Activated CD8-positive, alpha-beta T cell treated with anti-CD3 and anti-CD28 coated beads, Interleukin-2, amount 10 ng/mL, durations not matched to agents 7 days and 5 days (primary cell): ENCODE data around the gene UNC80. TPM values are rescaled to one million over a fixed set of nuclear protein-coding genes. Genes with fewer than 3 reads are reported as not detected.

Experiments used
- ATAC-seq: fragments of 150-1000 bp; cut with Tn5 transposase; one replicate; pipeline ENCODE4 v1.10.0; 2021; ENCODE audit warnings: moderate library complexity
- CTCF ChIA-PET: fragments of 350-600 bp; sonication (Branson Sonifier 250); formaldehyde crosslinking; loops from one replicate; lab custom pipeline; 2021; ENCODE audit warnings: antibody characterized with exemption; lab: Charles Lee
- POLR2A ChIA-PET: fragments of 350-600 bp; sonication (Branson Sonifier 250); formaldehyde crosslinking; loops from one replicate; lab custom pipeline; 2021; ENCODE audit warnings: antibody characterized with exemption; lab: Charles Lee
- DNase-seq: peaks from one replicate; pipeline ENCODE4 v3.0.0-alpha.2; 2020
- H3K27ac Mint-ChIP-seq: one replicate; pipeline ENCODE4 v1.8.0; 2021; ENCODE audit warnings: mild to moderate bottlenecking, mixed read lengths
- H3K27me3 Mint-ChIP-seq: one replicate; pipeline ENCODE4 v1.8.0; 2021; ENCODE audit warnings: low read depth, mixed read lengths
- H3K36me3 Mint-ChIP-seq: one replicate; pipeline ENCODE4 v1.8.0; 2021; ENCODE audit warnings: low read depth, mixed read lengths
- H3K4me1 Mint-ChIP-seq: one replicate; pipeline ENCODE4 v1.8.0; 2021; ENCODE audit warnings: low read depth, mixed read lengths
- H3K4me3 Mint-ChIP-seq: one replicate; pipeline ENCODE4 v1.8.0; 2021; ENCODE audit warnings: mild to moderate bottlenecking, mixed read lengths
- H3K9me3 Mint-ChIP-seq: one replicate; pipeline ENCODE4 v1.8.0; 2022; ENCODE audit warnings: mixed read lengths; ENCODE audit not compliant: insufficient read depth
- total RNA-seq, 2 experiments: library from RNA; stranded (reverse); gene quantifications; one replicate each; pipeline ENCODE4 v1.2.3, GENCODE V29; 2021

The UNC80 gene
- total RNA-seq, 2 experiments from 2014 or later, result not detected

DNA sequence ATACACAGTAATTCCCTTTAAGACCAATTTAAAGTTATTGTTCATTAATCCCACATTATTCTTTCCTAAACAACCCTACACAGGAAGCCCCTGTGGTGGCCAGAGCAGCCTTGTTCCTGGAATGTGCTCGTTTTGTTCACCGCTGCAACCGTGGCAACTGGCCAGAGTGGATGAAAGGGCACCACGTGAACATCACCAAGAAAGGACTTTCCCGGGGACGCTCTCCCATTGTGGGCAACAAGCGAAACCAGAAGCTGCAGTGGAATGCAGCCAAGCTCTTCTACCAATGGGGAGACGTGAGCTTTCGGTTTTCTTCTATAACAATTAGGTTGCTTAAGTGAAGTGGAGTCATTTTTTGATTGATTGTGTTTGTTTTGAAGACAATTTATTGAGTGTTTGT lies 101.0 kb downstream of the UNC80 start:
- DNase-seq (no peak), ATAC-seq (no peak)
- no peak overlapping the region for H3K27ac Mint-ChIP-seq
- H3K9me3 Mint-ChIP-seq, result no peaks in the 10 kb centered on the region
- no peaks in the 10 kb centered on the region for H3K36me3 Mint-ChIP-seq
- no peaks in the 10 kb centered on the region for H3K27me3 Mint-ChIP-seq
- CTCF ChIA-PET, result no interaction called here
- no peaks in the 10 kb centered on the region for H3K4me1 Mint-ChIP-seq
- POLR2A ChIA-PET, result no interaction called here
- no peak overlapping the region for H3K4me3 Mint-ChIP-seq

DNA sequence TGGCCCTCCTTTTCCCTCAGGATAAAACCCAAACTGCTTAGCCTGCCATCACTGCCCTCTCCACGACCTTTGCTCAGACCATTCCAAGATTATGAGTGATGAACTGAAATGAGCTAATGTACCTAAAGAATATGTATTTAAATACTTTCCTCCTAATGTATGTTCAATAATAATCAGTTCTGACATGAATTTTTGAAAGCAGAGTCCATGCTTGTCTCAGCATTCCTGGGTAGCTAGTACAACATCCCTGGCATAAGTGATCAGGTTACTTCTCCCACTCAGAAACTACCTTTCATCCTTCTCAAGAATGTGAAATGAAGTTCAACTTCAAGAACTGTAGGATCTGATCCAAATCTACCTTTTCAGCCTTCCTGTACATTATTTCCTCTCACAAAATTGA lies 103.6 kb downstream of the UNC80 start:
- no peaks in the 10 kb centered on the region for H3K36me3 Mint-ChIP-seq
- no peak overlapping the region for H3K27ac Mint-ChIP-seq
- DNase-seq (no peak), ATAC-seq (no peak)
- POLR2A ChIA-PET, result no interaction called here
- no peak overlapping the region for H3K4me3 Mint-ChIP-seq
- no peaks in the 10 kb centered on the region for H3K27me3 Mint-ChIP-seq
- CTCF ChIA-PET, result no interaction called here
- H3K4me1 Mint-ChIP-seq, result no peaks in the 10 kb centered on the region
- H3K9me3 Mint-ChIP-seq, result no peaks in the 10 kb centered on the region

DNA sequence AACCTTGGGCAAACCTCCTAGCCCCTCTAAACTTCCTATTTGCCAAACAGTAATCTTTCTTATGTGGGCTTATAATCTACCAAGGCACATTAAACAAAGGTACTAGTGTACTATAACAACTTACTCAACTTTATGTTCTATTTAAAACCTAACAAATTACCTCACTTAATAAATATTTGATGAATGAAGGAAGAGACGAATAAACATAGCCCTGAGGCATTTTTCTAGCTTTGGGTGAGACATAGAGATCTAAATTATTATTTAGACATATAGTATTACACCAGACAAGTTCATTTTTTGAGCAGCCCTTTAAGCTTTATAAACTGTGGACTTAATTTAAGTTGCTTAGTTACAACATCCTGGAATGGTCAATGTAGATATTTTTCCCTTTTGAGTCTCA lies 104.6 kb downstream of the UNC80 start:
- Mint-ChIP-seq H3K4me1 (no peaks in the 10 kb centered on the region), H3K4me3 (no peak overlapping the region), H3K27me3 (no peaks in the 10 kb centered on the region), H3K9me3 (no peaks in the 10 kb centered on the region), H3K27ac (no peak overlapping the region), H3K36me3 (no peaks in the 10 kb centered on the region)
- ATAC-seq (no peak), DNase-seq (no peak)
- CTCF ChIA-PET, result no interaction called here
- POLR2A ChIA-PET, result no interaction called here

DNA sequence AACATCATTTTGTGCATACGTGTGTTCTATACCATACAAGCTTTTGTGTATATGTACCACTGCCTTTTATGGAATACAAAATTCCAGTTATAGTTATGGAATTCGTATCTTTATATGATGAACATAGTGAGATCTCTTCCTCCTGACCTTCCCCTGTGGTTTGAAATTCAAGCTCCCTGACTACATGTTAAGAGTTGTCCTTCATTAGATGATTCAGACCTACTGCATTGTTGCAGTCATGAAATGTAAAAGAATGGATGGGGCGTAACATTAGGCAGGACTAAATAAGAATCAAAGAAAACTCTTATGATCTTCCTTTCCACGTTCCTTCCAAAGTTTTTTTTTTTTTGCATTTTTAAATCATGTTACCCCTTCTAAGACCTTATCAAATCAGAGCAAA lies 107.1 kb downstream of the UNC80 start:
- Mint-ChIP-seq H3K9me3 (no peaks in the 10 kb centered on the region), H3K4me1 (no peaks in the 10 kb centered on the region), H3K4me3 (no peak overlapping the region), H3K27me3 (no peaks in the 10 kb centered on the region), H3K27ac (no peak overlapping the region), H3K36me3 (no peaks in the 10 kb centered on the region)
- no peak for ATAC-seq
- CTCF ChIA-PET, result no interaction called here
- POLR2A ChIA-PET, result no interaction called here
- DNase-seq, result no peak

DNA sequence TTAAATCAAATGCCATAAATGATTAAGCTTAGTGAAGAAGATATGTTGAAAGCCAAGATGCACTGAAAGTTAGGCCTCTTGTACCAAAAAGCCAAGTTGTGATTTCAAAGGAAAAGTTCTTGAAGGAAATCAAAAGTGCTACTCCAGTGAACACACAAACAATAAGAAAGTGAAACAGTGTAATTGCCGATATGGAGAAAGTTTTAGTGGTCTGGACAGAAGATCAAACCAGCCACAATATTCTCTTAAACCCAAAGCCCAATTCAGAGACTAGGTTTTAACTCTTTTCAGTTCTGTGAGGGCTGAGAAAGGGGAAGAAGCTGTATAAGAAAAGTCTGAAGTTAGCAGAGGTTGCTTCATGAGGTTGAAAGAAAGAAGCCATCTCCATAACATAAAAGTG lies 129.0 kb downstream of the UNC80 start:
- ChIA-PET CTCF (no interaction called here), POLR2A (no interaction called here)
- no peaks in the 10 kb centered on the region for H3K4me1 Mint-ChIP-seq
- ATAC-seq (no peak), DNase-seq (no peak)
- no peaks in the 10 kb centered on the region for H3K36me3 Mint-ChIP-seq
- H3K27me3 Mint-ChIP-seq, result no peaks in the 10 kb centered on the region
- H3K9me3 Mint-ChIP-seq, result no peaks in the 10 kb centered on the region
- no peak overlapping the region for H3K27ac Mint-ChIP-seq
- no peak overlapping the region for H3K4me3 Mint-ChIP-seq

DNA sequence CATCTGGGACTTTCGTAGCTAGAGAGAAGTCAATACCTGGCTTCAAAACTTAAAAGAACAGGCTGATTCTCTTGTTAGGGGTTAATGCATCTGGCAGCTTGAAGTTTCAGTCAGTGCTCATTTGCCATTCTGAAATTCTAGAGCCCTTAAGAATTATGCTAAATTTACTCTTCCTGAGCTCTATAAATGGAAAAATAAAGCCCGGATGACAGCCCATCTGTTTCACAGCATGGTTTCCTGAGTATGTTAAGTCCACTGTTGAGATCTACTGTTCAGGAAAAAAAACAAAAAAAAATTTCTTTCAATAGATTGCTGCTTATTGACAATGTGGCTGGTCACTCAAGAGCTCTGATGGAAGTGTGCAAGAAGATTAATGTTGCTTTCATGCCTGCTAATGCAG lies 129.5 kb downstream of the UNC80 start:
- Mint-ChIP-seq H3K4me3 (no peak overlapping the region), H3K36me3 (no peaks in the 10 kb centered on the region), H3K27ac (no peak overlapping the region), H3K9me3 (no peaks in the 10 kb centered on the region), H3K27me3 (no peaks in the 10 kb centered on the region), H3K4me1 (no peaks in the 10 kb centered on the region)
- DNase-seq (no peak), ATAC-seq (no peak)
- ChIA-PET POLR2A (no interaction called here), CTCF (no interaction called here)

DNA sequence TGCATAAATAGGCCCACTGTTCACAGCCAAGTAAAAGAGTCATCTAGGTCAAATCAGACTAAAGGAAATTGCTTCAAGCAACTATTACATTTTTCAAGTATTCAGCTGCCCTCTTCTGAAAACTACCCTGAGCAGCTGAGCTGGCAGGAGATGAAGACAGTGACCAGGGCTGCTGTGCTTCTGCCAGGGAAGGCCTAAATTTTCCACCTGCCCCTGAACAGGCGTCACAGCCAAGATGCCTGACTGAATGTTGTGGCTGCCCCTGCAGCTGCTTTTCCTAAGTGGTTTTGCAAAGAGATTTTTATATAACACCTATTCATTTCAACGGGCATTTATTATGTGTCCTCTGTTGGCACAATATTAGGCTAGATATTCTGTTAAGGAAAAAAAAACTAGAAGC lies 134.1 kb downstream of the UNC80 start:
- ATAC-seq (no peak), DNase-seq (no peak)
- Mint-ChIP-seq H3K4me3 (no peak overlapping the region), H3K36me3 (no peaks in the 10 kb centered on the region), H3K4me1 (no peaks in the 10 kb centered on the region), H3K27ac (no peak overlapping the region), H3K27me3 (no peaks in the 10 kb centered on the region), H3K9me3 (no peaks in the 10 kb centered on the region)
- ChIA-PET CTCF (no interaction called here), POLR2A (no interaction called here)

DNA sequence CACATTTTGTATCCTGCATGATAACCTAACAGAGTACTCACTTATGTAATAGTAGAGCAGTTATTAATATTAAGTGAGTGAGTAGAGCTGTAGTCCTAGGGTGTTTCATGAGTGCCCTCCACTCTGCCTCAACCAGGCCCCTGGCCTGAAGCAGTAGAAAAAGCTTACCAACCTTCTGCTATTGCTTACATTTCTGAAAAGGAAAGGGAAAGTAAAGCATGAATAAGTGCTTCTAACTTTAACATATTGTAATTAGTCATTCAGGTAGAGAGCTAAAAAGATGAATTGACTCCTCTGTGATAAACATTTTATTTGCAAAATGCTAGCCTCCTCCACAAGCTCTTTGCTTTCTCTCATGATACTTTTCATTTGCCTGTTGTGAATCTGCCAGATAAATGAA lies 136.1 kb downstream of the UNC80 start:
- POLR2A ChIA-PET, result no interaction called here
- H3K4me1 Mint-ChIP-seq, result no peaks in the 10 kb centered on the region

DNA sequence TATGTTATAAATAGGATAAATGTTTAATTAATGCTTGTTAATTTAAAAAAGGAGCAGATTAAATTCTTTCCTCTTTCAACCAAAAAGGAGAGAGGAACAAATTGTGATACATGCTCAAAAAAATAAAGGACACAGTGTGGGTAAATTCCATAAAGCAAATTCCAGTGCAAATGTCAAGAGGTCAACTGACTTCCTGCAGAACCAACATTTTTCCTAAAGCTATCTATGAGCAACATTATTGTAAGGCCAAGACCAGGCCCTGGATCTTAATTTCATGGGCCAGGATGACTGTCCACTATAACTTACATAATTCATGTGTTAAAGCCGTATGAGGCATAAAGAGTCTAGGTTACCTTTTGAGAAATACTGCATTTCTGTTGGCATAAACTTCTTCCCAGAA lies 136.9 kb downstream of the UNC80 start:
- Mint-ChIP-seq H3K4me1 (no peaks in the 10 kb centered on the region), H3K27me3 (no peaks in the 10 kb centered on the region), H3K4me3 (no peak overlapping the region), H3K27ac (no peak overlapping the region), H3K36me3 (no peaks in the 10 kb centered on the region), H3K9me3 (no peaks in the 10 kb centered on the region)
- ChIA-PET CTCF (no interaction called here), POLR2A (no interaction called here)
- no peak for DNase-seq
- ATAC-seq, result no peak

More for the DNA sequence above, 136.1 kb downstream of the UNC80 start:
- Mint-ChIP-seq H3K4me3 (no peak overlapping the region), H3K36me3 (no peaks in the 10 kb centered on the region), H3K27me3 (no peaks in the 10 kb centered on the region), H3K9me3 (no peaks in the 10 kb centered on the region), H3K27ac (no peak overlapping the region)
- CTCF ChIA-PET, result no interaction called here
- DNase-seq (no peak), ATAC-seq (no peak)

DNA sequence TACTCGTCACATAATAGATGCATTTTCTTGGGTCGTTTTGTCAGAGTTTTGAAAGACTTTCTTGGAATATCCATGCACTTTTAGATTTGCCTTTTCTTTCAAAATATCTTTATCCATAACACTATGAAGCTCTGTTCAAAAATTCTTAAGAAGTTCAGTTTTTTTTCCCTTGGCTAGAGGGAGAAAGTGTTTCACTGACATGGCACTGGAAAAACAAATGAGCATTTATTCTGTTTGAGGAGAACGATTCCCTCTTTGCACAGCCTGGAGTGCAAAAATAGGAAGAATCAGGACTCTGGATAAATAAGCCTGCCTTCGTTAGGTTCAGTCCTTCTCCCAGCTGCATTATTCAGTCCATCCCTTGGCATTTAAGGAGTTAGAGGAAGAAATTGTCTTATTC lies 139.9 kb downstream of the UNC80 start:
- Mint-ChIP-seq H3K27ac (no peak overlapping the region), H3K4me3 (no peak overlapping the region), H3K27me3 (no peaks in the 10 kb centered on the region), H3K4me1 (no peaks in the 10 kb centered on the region), H3K36me3 (no peaks in the 10 kb centered on the region), H3K9me3 (no peaks in the 10 kb centered on the region)
- ChIA-PET CTCF (no interaction called here), POLR2A (no interaction called here)
- ATAC-seq, result no peak
- DNase-seq, result no peak

DNA sequence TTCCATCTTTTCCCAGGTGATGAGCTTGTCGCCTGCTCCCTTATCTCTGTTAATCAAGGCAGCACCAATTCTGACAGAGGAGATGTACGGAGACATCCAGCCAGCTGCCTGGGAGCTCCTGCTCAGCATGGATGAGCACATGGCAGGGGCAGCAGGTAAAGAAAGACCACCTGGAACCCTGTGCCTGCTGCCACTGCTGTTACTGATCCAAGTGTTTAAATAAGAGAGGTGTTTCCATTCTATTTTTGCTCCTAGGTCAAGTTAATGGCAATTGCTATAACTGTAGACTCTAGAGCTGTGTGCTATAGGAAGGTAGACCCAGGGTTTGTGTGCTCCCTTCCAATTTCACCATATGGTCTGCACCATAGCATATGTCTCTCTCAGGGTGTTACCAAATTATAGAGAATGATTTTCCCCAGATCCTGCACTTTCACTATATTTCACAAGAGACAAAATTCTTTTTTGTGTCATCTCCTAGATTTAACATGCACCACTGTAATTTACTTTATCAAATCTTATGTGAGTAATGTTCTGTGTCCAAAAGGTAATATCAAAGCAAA lies 142.2 kb downstream of the UNC80 start:
- ChIA-PET POLR2A (no interaction called here), CTCF (no interaction called here)
- Mint-ChIP-seq H3K4me1 (no peaks in the 10 kb centered on the region), H3K27ac (no peak overlapping the region), H3K4me3 (no peak overlapping the region), H3K9me3 (no peaks in the 10 kb centered on the region), H3K27me3 (no peaks in the 10 kb centered on the region), H3K36me3 (no peaks in the 10 kb centered on the region)
- ATAC-seq (no peak), DNase-seq (no peak)

DNA sequence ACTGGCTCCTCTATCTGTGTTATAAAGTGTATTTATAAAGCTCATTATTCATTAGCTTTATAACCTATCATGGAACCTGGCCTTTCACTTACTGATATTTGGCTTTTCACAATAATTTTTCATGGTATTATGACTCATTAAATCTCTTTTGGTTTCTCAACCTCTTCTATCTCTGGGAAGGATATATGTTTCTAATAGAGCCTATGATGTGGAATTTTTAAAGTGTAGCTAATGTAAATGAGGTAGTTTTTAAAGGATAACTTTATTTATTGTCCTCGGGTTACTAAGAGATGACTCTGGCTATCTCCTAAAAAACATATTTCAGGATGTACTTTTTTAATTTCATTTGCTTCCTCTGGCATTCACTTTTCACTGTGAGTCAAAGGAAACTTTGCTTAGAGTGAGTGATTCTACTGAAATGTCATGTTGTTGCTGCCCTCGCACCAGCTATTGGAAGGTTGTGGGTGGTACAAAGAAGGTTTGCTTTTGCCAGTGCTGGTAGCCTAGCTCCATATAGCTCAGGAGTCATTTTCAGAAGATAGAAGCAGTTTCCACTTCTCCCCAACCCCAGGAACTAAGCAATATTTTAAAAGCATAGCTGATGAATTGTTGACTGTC lies 145.6 kb downstream of the UNC80 start:
- POLR2A ChIA-PET, result no interaction called here
- CTCF ChIA-PET, result no interaction called here
- no peaks in the 10 kb centered on the region for H3K4me1 Mint-ChIP-seq
- DNase-seq, result no peak
- ATAC-seq, result no peak
- no peaks in the 10 kb centered on the region for H3K36me3 Mint-ChIP-seq
- H3K27me3 Mint-ChIP-seq, result no peaks in the 10 kb centered on the region
- H3K4me3 Mint-ChIP-seq, result no peak overlapping the region
- no peak overlapping the region for H3K27ac Mint-ChIP-seq
- no peaks in the 10 kb centered on the region for H3K9me3 Mint-ChIP-seq

DNA sequence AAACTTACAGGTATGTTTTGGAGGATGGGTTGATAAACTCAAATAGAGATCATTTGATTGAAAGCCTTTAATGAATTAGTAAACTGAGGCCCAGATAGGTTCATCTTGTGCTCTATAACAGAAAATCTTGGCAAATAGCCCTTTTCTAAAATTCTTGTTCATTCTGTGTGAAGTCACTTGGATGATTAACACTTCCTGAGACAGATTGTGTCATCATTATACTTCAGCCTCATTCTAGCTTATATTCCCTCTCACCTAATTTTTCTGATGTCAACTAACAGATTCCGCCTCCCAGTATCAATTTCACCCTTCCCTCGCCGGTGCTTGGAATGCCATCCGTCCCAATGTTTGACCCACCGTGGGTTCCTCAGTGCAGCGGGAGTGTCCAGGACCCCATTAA lies 146.6 kb downstream of the UNC80 start:
- ChIA-PET CTCF (no interaction called here), POLR2A (no interaction called here)
- no peaks in the 10 kb centered on the region for H3K36me3 Mint-ChIP-seq
- DNase-seq (no peak), ATAC-seq (no peak)
- H3K27ac Mint-ChIP-seq, result no peak overlapping the region
- no peaks in the 10 kb centered on the region for H3K9me3 Mint-ChIP-seq
- no peaks in the 10 kb centered on the region for H3K4me1 Mint-ChIP-seq
- H3K4me3 Mint-ChIP-seq, result no peak overlapping the region
- no peaks in the 10 kb centered on the region for H3K27me3 Mint-ChIP-seq
